C4-2B (cell line): Measurements from ENCODE around the gene TMEM132E.

Experiments
- H3K27ac ChIP-seq: fragments of 450-650 bp; 2 replicates; pipeline ENCODE4 v1.5.1; 2017
- ZFX ChIP-seq: fragments of 450-650 bp; IDR thresholded peaks from 2 replicates; pipeline ENCODE4 v1.6.1; 2017
- TF ChIP-seq, protein P1 (sequence below): fragments of 450-650 bp; conservative IDR thresholded peaks from 2 replicates; pipeline ENCODE4 v1.5.1; 2017; ENCODE audit warnings: mild to moderate bottlenecking

Gene TMEM132E

DNA sequence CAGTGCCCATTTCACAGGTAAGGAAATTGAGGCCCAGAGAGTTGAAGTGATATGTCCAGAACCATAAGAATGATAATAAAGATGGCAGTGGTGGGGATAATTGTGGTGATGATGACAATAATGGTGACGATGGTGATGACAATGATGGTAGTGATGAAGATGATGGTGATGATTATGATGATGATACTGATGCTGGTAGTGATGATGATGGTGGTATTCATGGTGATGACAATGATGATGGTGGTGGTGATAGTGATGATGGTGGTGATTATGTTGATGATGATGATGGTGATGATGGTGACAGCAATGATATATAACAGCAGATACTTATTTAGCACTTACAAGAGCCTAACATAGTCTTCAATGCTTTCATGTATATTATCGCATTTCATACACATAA lies 18.1 kb upstream of the TMEM132E start:
- TF ChIP-seq, protein P1, sequence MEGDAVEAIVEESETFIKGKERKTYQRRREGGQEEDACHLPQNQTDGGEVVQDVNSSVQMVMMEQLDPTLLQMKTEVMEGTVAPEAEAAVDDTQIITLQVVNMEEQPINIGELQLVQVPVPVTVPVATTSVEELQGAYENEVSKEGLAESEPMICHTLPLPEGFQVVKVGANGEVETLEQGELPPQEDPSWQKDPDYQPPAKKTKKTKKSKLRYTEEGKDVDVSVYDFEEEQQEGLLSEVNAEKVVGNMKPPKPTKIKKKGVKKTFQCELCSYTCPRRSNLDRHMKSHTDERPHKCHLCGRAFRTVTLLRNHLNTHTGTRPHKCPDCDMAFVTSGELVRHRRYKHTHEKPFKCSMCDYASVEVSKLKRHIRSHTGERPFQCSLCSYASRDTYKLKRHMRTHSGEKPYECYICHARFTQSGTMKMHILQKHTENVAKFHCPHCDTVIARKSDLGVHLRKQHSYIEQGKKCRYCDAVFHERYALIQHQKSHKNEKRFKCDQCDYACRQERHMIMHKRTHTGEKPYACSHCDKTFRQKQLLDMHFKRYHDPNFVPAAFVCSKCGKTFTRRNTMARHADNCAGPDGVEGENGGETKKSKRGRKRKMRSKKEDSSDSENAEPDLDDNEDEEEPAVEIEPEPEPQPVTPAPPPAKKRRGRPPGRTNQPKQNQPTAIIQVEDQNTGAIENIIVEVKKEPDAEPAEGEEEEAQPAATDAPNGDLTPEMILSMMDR: no peak
- TF ChIP-seq ZFX: no peak
- H3K27ac ChIP-seq: no peak overlapping the region

DNA sequence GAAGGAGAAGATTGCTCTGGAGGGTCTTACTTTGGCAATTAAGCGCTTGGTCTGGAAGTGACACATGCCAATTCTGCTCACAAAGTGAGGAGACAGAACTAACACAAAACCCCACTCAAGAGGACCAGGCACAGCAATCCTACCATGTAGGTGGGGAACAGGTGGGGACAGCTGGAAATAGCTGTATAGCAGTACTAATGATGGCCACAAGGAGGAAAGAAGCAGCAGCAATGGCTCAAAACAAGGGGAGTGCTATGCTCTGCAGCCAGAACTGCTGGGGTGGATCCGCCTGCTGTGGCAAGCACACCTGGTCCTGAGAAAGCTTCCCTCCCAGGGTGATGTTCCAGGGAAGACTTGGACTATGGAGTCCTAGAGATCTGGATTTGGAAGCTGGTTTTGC lies 17.0 kb upstream of the TMEM132E start:
- no peak for TF ChIP-seq ZFX
- TF ChIP-seq, protein P1: no peak; the same call in 1 of the 2 replicates

DNA sequence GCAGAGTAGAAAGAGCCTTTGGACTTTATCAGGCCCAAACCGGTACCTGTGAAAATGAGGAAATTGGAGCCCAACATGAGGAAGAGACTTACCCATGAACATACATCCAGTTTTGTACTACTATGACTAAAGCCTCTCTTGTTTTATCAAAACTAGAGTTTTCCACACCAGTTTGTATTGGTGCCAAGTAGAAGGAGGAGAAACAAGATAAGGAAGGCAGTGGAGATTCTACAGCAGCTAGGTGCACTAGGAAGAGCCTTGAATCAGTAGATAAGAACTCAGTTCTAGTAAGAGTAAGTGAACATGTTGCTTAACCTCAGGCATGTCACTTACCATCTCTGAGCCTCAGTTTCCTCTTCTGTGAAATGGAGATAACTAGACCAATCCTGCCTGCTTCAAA lies 13.7 kb upstream of the TMEM132E start:
- no peak overlapping the region for H3K27ac ChIP-seq
- no peak for TF ChIP-seq ZFX
- TF ChIP-seq, protein P1: no peak

More for the DNA sequence above, 17.0 kb upstream of the TMEM132E start:
- H3K27ac ChIP-seq: no peak overlapping the region

DNA sequence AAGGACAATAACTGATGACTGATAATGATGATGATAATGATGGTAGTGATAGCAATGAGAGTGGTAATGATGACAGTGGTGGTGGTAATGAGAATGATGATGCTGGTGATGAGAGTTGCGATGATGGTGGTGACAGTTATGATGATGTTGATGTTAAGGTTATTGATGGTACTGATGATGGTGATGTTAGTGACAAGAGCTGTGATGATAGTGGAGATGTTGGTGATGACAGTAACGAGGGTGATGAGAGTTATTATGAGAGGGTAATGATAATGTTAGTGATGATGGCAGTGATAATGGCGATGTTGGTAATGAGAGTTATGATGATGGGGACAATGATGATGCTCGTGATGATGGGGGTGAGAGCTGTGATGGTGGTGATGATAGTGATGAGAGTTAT lies 13.2 kb upstream of the TMEM132E start:
- no peak overlapping the region for H3K27ac ChIP-seq
- TF ChIP-seq, protein P1: no peak
- no peak for TF ChIP-seq ZFX

DNA sequence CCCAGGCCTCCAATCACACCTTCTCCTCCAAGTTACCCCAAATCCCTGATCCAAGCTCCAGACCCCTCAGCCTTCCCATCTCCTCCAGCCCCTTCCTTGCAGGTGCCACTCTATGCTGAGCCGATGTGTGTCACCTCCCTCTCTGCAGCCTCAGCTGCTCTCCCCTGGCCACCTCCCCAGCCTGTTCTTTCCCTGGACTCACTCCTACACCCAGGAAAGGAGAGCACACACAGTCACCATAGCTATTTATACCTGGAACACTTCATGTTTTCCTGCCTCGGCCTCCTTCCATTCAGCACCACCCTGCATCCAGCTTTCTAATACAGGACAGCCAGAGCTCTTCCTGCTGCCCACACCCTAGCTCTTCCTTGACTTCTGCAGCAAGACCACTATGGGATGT lies 12.5 kb upstream of the TMEM132E start:
- no peak for TF ChIP-seq ZFX
- TF ChIP-seq, protein P1: no peak
- no peak overlapping the region for H3K27ac ChIP-seq

DNA sequence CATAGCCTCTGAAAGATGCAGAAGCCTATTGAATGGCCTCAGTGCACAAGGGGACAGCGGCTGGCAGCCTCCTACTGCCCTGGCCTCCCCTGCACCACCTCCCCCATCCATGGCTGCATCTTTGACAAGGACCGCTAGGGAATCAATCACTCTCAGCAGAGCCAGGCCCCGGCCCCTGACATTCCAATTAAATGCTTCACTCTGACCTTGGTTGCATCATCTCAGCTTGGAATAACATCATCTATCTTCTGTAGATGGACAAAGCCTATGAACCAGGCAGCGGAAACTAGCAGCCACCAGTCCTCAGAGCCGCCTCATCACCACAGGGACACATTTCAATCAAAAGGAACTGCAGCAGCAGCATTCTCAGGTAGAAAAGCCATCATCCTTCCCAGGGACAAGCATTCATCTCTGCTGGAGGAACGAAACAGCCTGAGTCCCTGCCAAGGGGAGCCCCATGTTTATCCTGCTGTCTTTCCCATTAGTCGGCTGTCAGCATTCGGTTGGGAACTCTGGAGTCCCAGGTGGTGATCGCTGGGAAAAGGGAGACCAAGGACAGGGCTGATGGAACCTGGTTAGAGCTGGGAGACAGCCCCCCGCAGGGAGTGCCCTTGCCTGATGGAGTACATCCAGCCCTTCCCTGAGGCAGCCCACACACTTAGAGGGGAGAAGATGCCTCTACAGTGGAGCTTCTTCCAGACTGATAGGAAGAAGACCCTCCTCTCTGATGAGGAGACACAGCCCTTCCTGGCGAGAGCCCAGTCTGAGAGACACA lies 11.5 kb upstream of the TMEM132E start:
- no peak overlapping the region for H3K27ac ChIP-seq
- TF ChIP-seq, protein P1: no peak
- TF ChIP-seq ZFX: no peak

DNA sequence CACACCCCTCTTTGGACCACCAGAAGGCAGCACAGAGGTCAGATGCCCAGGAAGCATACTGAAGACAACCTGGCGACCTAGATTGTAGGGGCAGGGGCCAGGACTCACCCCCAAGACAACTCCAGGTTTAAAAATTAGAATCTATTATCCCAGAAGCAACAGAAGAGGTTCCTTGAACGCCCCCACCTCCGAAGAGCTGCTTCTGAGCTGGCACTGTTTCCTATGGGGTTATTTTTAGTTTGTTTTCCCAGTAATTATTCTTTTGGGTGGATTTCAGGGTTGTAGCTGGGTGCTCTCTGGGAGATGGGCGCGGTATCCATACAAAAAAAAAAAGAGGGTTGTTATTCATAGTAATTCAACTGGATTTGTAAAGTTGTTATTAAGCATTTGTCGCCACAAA lies 10.4 kb upstream of the TMEM132E start:
- H3K27ac ChIP-seq: no peak overlapping the region
- no peak for TF ChIP-seq ZFX
- TF ChIP-seq, protein P1: no peak
